ENCODE measurements around the gene DUS2.

GRCh38 chr16:68117884-68118283, 94.8 kb downstream of the DUS2 start:
- no peak for TF ChIP-seq CTCF (IDR thresholded peaks at IDR 0.05)
- no peak for TF ChIP-seq POLR2A (IDR thresholded peaks at IDR 0.05)
- no peak for TF ChIP-seq EP300 (IDR thresholded peaks at IDR 0.05)
- no peak for TF ChIP-seq POLR2AphosphoS5 (IDR thresholded peaks at IDR 0.05)

Data from gastroesophageal sphincter (tissue), 3 donors.